GM19452 (cell line): ENCODE results near the gene HCAR2.
"Not testable (repeated sequence)": the region's sequence is repeated elsewhere in the genome, so short reads cannot be mapped to it uniquely, and the experiment has no call there.

Experiments used
- ATAC-seq: cut with Tn5 transposase; IDR thresholded peaks from one replicate; pipeline ENCODE4 v1.9.1; 2021; ENCODE audit not compliant: unreplicated experiment

The HCAR2 gene

DNA sequence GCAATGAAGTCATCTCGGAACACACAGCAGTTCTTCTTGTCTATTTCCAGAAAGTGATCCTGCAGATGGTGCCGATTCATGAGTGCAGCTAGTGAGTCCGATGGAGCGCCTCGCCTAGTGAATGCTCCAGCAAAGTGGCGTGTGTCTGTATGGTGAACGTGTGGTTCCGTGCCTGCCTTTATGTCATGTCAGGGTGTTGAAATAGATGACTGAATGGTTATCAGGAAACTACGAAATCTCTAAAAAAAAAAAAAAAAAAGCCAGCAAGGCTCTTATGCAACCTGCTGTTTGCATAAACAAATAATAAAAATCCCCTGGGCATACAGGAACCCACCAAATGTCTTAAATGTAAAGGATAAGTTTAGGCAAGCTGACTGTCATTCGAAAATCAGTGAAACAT, 13.5 kb upstream of the HCAR2 start, which contains the start of gene HCAR3:
HCAR3 (minus strand) TSS at position 154 of the 400 bp plus-strand sequence; CDS start at position 80, 74 bp downstream.
- ATAC-seq: not testable (repeated sequence)

DNA sequence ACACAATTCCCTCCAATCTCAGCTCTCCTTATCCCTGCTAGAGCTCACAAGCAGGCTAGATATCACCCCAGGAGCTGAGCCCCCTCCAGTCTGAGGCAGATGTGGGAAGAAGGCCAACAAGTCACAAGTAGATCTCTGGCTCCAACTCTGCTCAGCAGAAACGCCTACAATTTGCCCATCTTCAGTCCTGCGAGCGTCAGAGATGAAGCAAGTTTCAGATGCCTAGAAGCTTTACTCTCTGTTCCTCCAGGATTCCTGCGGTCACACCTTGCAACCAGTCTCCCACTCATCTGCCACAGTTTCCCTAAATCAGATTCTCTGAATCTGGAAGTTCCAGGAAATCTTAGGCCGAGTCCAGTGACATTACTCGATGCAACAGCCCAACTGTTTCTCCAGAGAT, 12.1 kb upstream of the HCAR2 start:
- not testable (repeated sequence) for ATAC-seq

DNA sequence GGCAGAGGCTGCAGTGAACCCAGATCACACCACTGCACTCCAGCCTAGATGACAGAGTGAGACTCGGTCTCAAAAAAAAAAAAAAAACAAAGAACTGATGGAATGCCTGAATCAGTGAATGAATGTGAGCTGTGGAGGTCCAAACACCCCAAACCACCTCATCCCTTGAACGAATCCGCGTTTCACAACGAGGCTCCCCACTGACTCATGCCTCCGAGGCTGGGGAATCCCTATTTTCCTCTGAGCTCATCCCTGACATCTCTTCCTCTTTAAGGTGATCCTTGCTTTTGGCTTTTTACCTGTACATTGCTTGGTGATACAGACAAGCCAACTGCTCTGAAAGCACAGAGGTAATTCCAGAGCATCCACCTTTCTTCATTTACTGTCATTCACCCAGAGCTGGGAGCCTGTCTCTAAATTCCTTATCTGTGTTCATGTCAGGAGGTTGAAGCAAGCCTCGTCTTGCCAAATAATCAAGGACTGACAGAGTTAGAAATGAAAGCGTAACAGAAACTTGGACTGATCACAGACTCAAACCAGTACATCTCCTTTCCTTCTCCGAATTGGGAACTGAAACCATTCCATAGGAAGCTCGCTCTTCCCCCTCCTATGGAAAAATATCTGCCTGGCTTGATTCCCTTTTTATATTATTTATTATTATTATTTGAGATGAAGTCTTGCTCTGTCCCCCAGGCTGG, 10.5 kb upstream of the HCAR2 start:
- not testable (repeated sequence) for ATAC-seq

DNA sequence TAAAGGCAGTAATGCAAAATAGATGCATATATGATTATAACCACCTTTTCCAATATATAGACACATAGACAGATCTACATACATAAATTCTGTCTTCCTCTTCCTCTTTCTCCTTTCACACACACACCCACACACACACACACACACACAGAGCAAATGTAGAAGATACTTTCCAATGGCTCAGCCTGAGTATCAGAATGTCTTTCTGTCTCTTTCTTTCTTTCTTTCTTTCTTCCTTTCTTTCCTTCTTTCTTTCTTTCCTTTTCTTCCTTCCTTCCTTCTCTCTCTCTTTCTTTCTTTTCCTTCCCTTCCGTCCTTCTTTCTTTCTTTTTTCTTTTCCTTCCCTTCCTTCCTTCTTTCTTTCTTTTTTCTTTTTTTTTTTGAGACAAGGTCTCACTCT, 8.1 kb upstream of the HCAR2 start:
- not testable (repeated sequence) for ATAC-seq

DNA sequence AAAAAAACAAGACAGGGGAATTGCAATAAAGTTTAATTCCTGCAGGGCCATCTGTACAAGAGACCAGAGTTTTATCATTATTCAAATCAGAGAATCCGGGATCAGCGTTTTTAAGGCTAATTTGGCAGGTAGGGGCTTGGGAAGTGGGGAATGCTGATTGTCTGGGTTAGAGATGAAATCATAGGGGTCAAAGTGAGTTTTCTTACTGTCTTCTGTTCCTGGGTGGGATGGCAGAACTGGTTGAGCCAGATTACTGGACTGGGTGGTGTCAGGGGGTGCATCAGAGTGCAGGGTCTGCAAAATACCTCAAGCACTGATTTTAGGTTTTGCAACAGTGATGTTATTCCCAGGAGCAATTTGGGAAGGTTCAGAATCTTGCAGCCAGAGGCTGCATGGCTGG, 7.2 kb upstream of the HCAR2 start:
- not testable (repeated sequence) for ATAC-seq

- not testable (repeated sequence) for ATAC-seq
These were observed 6.1 kb upstream of the HCAR2 start for GRCh38 chr12:122709287-122709686.

- not testable (repeated sequence) for ATAC-seq
These were observed 684 bp upstream of the HCAR2 start for GRCh38 chr12:122703841-122704240.

GRCh38 chr12:122701481-122701880, 1.7 kb downstream of the HCAR2 start:
- not testable (repeated sequence) for ATAC-seq

GRCh38 chr12:122700038-122700710, 3.0 kb downstream of the HCAR2 start:
- ATAC-seq: not testable (repeated sequence)

DNA sequence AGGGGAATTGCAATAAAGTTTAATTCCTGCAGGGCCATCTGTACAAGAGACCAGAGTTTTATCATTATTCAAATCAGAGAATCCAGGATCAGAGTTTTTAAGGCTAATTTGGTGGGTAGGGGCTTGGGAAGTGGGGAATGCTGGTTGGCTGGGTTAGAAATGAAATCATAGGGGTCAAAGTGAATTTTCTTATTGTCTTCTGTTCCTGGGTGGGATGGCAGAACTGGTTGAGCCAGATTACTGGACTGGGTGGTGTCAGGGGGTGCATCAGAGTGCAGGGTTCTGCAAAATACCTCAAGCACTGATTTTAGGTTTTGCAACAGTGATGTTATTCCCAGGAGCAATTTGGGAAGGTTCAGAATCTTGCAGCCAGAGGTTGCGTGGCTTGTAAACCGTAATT, 6.2 kb downstream of the HCAR2 start:
- ATAC-seq: not testable (repeated sequence)

DNA sequence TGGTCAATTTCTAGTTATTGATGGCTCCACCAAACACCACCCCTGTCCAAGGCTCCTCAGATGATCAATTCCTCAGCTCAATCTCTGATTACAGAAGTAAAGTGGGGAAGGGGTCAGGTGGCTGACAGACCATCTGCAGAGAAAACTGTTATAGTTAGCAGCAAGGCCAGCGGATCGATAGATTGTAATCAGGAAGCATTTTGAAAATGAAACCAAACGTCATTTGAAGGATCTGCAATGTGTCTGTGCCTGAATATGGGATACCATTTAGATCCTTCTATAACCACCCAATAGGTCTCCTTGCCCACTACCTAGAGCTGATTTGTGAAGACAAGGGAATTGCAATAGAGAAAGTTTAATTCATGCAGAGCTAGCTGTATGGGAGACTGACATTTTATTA, 11.6 kb downstream of the HCAR2 start:
- ATAC-seq: no peak

- no peak for ATAC-seq
These were observed 14.9 kb downstream of the HCAR2 start for GRCh38 chr12:122688291-122688690.

DNA sequence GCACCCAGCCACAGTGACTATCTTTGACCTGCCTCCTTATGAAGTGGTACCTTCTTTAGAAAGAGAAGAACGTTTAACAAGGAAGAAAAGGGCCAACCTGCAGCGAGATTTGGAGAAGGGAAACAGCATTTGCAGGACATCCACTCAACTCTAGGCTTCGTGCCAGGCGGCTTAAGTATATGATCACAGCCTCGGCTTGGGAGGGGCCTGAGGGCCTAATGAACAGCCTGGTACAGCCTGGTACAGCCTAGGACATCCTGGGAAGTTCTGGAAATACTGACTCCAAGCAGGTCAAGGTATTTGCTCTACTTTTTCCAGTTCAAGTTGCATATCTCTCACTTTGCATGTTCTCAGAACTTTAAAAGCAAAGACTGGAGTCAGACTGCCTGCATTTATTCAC, 16.1 kb downstream of the HCAR2 start:
- ATAC-seq: no peak

DNA sequence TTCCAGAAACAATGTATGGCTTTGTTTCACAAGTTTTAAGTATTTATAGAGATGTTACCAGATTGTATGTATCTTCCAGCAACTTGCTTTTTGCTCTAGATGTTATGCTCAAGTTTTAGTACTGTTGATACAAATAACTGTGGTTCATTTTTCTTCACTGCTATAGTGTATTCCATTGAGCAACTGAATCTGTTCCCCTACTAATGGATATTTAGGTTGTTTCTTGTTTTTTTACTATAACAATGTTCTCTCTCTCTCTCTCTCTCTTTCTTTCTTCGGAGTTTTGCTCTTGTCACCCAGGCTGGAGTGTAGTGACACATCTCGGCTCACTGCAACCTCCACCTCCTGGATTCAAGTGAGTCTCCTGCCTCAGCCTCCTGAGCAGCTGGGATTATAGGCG, 16.6 kb downstream of the HCAR2 start:
- ATAC-seq: no peak

DNA sequence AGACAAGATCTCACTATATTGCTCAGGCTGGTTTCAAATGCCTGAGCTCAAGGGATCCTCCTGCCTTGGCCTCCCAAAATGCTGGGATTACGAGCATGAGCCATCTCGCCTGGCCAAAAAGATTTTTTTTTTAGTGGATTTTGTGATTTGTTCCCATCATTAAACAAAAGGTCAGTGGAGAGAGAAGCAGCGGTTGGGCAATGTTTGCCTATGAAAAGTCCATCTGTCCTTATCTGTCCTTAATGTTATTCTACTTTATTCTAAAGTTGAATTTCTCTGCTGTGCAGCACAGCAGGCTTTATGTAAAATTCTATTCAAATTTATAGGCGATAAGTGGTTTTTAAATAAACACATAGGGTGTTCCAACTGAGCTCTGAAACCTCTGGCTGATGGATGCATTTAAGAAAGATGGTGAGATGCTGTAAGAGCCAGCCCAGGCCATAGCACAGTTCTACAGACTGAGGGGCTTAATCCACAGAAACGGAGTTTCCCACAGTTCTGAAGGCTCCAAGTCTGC, 18.8 kb downstream of the HCAR2 start:
- no peak for ATAC-seq

DNA sequence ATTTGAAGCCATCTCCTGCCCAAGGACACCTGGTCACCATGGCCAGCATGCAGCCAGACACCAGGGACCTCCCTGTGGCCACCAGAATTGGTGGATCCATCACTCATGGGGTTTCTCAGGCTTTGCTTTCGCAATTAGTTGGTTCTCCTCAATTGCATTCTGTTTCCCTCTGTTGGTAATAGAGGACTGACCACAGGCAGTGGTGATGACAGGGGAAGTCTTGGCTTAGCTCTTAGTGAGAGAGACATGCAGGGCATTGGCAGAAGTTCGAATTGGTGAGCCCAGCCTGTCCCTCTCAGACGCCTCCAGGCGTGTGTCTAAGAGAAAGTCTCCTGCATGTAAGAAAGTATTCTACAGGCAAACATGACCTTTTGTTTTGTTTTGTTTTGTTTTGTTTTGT, 21.3 kb downstream of the HCAR2 start:
- ATAC-seq: no peak

GRCh38 chr12:122680989-122681388, 22.2 kb downstream of the HCAR2 start:
- ATAC-seq: not testable (repeated sequence)

DNA sequence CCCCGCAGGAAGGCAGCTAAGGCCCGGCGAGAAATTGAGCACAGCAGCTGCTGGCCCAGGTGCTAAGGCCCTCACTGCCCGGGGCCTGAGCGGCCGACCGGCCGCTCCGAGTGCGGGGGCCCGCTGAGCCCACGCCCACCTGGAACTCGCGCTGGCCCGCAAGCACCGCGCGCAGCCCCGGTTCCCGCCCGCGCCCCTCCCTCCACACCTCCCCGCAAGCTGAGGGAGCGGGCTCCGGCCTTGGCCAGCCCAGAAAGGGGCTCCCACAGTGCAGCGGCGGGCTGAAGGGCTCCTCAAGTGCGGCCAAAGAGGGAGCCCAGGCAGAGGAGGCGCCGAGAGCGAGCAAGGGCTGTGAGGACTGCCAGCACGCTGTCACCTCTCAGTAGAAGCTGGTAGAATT, 26.4 kb downstream of the HCAR2 start:
- not testable (repeated sequence) for ATAC-seq

- ATAC-seq: not testable (repeated sequence)
These were observed 27.1 kb downstream of the HCAR2 start for GRCh38 chr12:122676015-122676414.

DNA sequence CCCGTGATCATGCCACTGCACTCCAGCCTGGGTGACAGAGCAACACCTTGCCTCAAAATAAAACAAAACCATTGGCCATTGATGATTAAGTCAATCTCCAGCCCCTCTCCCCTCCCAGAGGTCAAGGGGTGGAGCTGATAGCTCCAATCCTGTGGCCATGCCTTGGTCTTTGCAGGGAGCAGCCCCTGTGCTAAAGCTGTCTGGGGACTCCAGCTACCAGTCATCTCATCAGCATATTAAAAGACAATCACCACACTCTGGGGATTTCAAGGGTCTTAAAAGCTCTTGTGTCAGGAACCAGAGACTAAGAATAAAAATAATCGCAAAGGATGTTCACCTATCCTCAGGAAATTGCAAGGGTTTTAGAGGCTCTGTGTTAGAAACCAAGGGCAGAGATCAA, 30.6 kb downstream of the HCAR2 start:
- ATAC-seq: no peak

GRCh38 chr12:122669397-122670070, 33.6 kb downstream of the HCAR2 start:
- ATAC-seq: no peak

DNA sequence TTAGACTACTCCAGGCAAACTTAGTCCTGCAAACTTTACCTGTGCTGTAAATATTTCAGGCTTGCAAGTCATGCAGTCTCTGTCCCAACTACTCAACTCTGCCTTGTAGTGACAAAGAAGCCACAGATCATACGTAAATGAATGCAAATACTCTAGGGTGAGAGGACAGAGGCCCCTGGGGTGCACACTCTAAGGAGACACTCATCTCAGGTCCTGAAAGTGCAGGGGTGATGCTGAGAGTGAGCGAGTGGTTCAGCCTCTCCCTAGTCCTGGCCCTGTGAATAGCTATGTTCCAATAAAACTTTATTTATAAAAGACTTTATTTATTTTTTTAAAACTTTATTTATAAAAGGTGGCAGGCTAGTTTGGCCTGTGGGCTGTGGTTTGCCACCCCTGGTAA, 34.9 kb downstream of the HCAR2 start:
- ATAC-seq: no peak
